GM18870 (cell line): ENCODE measurements around the gene SEMA5A.

ENCODE experiments used
- ATAC-seq: cut with Tn5 transposase; IDR thresholded peaks from one replicate; pipeline ENCODE4 v1.9.1; 2021; ENCODE audit warnings: moderate library complexity; ENCODE audit not compliant: unreplicated experiment

SEMA5A gene

DNA sequence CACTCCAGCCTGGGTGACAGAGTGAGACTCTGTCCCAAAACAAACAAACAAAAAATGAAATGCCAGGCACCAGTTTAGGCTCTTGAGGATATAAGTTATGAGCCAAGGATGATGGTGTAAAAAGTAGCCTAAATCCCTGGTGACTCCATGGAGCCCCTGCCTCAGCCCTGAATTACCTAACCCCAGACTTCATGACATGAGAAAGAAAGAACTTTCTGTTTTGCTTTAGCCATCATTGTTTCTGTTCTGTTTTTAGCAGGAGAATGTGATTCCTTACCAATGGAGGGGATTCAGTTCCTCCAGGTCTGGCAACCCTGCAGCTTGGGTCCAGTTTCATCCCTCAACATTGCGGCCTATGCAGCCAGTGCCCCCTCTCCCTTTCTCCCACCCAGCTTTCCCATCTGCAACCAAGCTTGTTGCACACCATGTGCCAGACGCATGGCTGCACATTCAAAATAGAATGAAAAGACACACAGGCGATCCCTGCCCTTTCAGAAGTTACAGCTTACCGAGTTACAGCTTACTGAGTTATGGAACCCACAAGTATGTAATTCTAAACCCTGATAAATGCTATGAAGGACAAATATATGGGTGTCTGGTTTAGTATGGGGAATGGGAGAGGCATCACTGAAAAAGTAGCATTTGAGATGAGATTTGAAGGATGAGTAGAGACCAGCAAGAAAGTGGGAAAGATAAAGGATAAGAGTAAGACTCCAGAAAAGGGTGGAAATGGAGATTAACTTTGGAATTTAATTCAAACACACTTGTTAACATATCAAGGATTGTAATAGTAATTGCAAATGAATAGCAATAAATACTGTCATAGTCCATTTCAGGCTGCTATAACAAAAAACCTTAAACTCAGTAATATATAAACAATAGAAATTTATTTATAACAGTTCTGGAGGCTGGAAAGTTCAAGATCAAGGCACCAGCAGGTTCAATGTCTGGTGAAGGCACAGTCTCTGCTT is 6.0 kb upstream of the SEMA5A start:
- no peak for ATAC-seq

DNA sequence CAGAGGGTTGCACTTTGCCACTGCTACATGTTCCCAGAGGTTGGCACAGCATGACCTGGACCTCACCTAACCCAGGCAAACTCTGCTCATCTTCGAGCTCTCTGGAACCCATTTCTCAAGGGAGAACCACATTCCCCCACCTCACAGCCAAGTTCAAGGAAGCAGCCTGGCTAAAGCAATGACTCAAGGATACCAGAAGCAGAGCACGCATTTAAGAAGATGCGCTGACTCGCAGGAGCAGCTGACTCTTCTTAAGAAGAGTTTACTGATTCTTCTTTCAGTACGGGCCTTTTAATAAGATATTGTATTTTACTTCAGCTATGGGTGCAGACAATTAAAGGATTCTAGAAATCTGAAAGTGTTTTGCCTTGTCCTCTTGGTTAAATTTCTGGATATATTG is 4.1 kb upstream of the SEMA5A start:
- no peak for ATAC-seq

DNA sequence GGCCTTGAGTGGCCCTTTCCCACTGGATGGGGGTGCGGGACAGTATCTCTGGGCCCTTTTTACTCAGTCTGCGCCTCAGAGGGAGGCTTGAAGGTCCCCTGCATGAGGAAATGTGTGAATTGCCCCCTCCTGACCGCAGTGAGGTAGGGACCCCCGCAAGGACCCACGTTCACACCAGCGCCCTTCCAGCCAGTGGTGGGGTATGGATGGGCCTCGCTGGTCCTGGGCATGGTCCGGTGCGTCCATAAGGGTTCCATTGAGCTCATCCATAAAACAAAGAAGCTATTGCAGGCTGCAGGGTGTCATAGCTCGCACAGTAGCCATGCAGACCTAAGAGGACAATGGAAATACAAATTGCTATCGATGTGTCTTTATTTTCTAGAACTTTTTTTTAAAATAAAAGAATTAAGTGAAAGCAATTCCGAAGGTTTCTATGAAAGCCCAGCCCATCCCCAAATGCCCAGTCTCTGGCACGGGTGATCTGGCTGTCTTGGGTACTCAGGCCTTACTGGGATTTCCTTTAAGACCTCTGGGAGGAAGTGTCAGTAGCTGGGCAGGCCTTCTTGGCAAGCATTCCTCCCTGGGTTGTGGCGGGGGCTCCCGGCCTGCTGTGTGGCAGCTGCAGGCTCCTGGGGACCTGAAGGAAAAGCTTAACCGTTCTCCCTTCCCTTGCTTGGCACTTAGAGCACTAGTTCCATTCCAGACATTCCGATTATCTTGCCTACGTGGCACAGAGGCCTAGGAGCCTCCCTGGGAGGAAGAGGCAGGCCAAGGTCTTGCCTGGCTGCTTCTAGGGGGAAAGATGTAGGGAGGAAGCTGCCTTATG is 1.5 kb upstream of the SEMA5A start:
- no peak for ATAC-seq

DNA sequence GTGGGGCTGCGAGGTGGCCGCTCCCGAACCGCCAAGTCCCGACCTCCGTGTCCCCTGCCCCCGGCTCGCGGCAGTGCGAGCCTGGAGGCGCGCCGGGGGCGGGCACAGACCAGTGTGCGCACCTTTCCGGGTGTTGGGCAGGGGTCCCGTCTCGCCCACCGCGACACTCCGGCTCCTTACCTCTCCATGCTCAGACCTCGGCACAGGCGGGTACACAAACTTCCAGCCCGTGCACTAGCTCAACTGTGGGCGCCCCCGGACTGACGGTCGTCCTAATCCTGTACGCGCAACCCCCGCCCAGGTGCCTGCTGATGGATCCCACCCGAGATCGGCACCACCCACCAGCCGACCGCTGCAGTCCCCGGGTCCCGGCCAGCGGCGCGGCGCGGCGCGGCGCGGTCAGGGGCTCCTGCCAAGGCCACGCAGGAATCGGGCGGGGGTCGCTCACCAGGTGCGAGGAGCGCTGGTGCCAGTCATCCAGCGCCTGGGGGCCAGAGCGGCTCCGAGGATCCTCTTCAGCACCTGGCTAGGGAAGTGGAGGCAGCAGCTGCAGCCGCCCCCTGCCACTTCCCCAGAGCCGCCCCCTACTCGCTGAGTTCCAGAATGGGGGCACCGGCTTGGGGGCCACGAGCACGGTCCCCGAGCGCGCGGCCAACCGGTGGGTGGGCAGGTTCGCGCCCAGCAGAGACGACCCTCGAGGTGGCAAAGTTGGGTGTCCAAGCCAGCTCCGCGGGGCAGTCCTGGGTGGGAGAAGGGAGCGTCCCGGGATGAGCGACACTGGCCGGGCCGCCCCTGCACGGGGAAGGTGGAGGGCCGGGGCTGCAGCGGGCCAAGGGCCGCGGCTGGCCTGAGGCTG is 511 bp downstream of the SEMA5A start:
- ATAC-seq: no peak

DNA sequence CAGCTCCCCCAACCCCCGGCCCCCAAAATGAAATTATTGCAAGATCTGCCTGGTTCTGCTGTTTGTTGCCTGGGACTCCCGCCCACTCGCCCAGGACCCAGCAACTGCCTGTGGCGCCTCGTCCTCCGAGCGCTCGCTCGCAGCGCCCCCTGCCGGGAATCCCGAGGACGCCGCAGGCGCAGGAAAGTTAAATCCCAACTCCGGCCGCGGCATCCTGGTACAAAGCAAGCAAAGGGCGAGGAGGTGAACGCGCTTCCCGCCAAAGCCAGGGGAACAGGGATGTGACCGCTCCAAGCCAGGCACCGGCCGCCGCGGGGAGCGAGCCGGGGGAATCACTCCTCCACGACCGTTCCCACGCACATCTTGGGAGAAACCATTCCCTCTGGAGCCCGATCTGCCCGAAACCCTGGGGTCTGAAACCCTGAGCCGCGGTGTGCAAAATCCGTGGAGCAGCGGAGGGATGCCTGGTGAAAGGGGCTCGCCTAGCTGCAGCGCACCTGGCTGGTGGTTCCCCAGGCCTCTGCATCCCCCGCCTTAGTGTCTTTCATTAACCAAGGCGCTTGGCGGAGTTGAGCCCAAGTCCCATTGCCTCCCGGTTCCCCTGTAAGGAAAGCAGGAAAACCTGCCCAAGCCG is 1.3 kb downstream of the SEMA5A start:
- peak; percentile 46 for ATAC-seq

DNA sequence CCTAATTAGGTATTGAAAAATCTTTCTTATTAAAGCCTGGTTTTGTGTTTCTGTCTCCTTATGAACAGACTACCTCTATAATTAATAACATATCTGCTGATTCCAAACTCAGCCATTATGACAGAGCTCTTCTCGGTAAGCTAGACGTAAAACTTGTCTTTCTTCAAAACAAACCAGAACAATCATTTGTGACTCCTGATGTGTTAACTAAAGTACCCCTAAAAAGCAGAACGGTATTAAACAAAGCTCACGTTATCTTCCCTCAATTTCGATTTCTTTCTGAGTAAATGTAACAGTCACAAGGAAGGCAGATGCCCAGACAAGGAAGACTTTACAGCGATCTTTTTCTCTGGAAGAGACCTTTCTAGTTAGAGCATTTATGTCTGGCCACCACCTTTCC is 1.8 kb downstream of the SEMA5A start:
- no peak for ATAC-seq

DNA sequence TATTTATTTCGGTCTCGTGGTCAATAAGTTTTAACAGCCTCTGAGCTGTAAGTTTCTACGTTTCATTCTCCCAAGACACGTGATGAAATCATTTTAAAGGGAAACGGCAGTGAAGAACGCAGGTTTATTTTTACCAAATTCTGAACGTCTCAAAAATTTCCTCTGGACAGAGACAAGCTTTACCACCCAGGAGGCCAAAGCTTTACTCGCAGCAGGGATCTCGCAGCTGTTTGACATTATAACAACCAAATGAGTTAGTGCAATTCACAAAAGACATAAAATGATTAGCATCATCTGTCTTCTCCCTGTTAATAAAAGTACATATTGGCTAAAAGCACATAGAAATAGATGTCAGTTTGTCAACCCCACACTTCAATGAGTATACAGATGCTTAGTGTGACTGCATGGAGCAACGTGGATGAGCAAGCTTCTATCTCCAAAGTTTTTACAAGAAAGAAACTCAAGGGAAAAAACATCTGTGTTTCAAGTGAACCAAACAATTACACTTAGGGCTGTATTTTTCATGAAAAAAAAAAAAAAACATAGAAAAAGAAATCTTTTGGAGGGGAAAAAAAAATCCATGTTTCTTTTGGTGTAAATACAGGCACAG is 2.5 kb downstream of the SEMA5A start:
- no peak for ATAC-seq

DNA sequence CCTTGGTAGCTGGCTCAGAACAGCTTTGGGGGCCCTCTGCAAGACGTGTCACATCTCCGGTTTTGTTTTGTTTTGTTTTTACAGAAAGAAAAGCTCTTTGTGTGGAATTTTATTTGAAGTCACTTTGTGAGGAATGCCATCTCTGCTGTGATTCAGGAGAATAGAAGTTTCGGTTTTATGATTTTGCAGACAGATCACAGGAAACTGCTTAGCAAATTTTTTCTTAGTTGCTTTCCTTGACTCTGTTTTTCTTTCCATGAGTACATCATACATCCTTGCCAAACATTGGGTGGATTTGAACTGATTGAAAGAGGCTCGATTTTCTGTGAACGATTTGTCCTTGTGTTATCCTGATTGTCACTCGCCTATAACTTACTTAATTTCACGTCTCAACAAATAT is 5.1 kb downstream of the SEMA5A start:
- ATAC-seq: no peak

DNA sequence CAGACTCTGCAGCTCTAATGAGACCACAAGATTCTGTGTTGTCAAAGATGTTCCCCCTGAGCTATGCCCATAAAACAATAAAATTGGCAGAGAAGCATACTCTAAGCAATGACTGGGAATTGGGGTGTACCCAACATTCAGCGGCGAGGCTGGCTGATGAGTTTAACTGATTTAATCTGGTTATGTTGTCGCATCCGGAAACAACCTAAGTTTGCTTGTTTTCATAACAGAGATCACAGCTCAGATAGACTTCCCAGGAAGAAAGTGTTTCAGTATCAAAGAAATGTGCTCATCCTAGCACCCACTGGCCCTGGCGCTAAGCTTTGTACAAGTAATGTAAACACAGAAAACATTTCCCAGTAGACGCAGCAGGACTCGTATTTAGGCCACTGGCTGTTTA is 7.4 kb downstream of the SEMA5A start:
- no peak for ATAC-seq

DNA sequence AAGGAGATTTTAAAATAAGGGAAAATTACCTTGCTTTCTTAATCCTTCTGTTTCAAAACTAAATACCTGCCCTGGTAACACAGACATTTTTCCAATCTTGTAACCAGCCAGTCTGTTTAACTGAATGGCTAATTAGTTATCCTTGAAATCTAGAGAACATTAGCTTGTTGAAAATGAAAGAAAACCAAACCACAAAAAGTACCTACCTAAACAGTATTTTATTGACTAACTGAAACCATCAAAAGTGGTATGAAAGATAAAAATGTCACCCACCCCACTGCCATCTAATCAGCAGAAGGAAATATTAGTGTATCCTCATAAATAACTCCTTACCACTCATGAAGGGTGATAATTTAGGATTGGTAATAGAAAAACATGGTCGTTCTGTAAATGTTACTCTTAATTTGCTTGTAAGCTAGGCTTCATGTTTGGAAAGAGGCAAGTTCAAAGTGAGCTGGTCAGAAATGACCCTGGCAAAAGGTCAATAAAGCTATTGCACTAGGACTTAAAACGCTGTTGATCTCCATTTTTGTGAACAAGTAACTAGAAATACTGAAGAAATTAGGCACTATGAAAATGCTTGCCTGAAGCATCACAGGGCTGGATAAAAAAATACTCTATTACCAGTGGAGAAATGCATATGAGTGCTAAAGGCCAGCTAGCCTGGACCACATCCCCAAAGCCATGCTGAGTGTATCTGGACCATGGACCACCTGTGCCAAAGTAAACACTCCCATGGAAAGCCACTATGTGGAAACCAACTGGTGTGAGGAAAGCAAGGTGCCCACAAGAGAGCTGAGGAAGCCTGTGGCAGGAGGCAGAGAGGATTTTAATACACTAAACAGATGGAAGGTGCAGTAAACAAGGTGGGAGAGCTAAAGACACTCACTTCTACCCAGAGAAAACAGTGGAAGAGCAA is 8.4 kb downstream of the SEMA5A start:
- ATAC-seq: peak; percentile 56

DNA sequence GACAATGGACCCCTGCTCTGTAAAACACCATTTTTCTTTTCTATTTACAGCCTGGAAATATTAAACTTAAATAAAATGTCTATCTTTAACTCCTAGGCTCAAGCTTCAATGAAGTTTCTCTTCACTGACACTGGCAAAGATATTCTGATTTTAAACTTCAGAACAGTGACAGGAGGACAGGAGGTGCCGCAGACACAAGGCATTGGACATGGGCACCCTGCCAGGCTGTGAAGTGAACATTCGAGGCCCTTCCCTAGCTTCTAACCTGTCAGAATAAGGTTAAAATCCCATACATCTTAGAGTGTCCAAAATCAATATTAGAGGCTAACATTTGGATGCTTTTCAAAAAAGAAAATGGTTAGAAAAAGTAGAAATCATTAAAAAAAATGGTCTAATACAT is 9.2 kb downstream of the SEMA5A start:
- no peak for ATAC-seq

DNA sequence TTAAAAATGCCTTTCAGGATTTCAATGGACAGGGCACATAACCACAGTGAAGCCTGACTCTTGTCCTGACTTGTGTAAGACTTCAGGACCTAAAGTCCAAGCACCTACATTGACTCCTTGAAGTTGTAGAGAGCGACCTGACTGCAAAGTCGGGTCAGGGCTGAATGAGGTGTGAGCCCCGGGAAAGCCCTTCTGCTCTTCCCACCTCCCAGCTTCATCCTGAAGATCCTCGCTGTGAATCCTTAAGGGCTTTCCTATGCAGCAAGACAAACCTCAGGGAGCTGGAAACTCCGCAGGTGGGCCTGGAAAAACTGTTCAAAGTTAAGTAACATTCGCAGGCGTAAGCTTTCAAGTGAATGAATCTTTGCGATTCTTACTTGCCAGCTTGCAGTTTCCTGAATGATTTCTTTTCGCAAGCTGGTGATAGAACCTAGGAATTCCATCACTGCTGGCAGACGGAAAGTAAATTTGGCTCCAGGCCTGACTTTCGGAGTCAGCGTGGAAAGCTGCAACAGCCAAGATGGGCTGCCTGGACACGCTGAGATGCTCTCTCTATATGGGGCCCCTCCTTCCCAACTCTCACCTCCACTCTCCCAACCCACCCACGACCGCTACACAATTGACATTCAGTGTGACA is 10.9 kb downstream of the SEMA5A start:
- no peak for ATAC-seq

DNA sequence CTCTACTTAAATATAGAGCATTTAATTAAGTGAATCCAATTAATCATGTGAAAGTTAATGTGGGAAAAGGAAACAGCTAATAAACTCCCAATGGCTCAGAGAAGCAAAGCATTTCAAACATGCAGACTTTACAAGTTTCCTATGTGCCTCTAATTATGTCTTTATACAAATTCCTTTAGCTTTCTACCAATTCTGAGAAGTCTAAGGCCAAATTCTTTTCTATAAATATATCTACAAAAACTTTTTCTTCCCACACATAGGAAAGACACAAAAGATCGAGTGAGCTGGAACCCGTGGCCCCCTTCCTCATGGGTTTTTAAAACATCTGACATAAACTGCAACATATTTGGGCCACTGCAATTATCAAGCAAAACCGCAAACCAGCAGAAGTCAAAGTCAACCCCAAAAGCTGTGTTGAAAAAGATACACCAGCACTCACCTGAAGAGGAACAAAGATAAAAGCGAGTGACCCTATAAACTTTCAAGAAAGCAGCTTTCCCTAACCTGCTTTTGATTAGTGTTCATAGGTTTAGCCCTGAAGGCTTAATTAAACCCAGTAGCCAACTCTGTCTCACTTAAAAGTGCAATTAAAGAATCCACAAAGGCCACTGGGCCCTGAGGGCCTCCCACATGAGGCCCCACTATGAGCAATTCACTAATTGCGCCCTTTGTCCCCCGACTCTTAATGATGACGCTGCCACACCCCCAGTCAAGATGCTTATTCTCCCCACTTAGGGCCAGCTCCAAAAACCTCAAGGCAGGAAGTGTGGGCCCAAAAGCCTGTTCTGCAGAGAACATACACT is 12.1 kb downstream of the SEMA5A start:
- no peak for ATAC-seq

DNA sequence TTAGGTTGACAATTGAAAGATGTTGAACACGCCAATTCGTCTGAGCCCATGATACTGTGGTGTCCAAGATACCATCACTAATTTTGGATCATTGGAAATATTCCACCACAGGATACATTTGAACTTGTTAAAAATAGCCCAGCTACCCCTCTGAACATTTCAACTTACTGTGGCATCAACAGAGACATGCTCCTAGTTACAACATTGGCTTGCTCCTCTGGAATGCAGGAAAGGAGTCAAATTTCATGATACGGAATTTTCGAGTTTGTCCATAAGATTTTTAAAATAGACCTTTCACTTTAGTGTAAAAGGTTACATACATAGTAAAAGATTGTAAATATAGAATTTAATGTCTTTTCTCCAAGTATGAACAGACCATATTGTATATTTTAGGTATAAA is 12.8 kb downstream of the SEMA5A start:
- no peak for ATAC-seq

DNA sequence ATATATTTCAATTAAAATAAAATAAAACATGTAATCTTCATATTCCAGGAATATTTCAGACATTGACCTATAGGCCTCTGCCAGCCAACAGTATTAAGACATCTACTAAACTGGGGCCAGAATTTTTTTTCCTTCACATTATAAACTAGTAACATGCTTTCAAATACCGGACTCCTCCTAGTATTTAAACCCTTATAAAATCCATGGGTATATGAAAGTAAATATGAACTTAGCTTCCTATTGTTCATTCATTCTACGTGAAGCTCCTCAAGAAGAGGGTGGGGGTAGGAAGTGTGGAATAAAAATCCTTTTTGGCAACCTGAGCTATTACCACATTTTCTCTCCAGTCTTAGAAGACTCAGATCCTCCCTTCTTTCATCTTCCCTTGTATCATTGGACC is 16.4 kb downstream of the SEMA5A start:
- ATAC-seq: no peak

DNA sequence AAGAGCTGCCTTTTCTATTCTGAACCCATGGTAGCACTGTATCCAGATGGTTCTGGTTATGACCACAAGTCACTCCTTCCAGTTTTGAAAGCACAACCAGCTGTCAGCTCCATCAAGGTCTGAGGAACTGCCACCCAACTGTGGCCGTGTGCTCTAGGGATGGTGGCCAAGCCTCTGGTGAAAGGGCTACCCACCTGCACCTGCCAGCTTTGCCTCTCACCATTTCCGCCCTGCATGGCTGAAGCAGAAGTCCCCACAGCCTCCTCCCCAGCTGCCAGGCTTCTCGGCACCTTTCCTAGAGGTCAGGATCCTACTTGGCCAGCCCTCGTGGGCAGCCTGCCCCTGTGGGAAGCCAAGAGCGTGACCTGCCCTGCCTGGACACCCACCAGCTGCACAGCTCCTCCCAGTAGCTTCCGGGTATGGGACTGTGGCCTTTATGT is 16.8 kb downstream of the SEMA5A start:
- ATAC-seq: no peak

DNA sequence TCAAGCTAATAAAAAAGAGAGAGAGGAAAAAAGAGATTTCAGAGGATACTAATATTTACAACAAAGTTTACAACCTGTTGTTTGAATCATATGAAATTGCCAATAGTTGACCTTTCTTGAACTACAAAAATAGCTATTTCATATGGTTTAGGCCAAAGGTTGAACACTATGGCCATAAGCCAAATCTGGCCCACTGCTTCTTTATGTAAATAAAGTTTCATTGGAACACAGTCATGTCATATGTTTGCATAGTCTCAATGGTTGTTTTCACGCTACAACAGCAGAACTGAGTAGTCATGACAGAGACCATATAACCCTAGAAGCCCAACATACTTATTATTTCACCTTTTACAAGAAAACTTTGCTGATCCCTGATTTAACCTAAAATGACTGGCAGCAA is 20.9 kb downstream of the SEMA5A start:
- ATAC-seq: no peak
